A673 (cell line): Measurements from ENCODE around the gene TPSD1. TPM values are rescaled to one million over a fixed set of nuclear protein-coding genes. Genes with fewer than 3 reads are reported as not detected.

Source experiments
- BruUV-seq: library from RNA; stranded (reverse); fragments of 400-500 nt; replicated peaks from 2 replicates; lab custom pipeline; 2021; lab: Mats Ljungman, UMichigan
- CTCF ChIA-PET: fragments of 300-600 bp; sonication (Branson Sonifier 250); formaldehyde crosslinking; loops from one replicate; lab custom pipeline; 2022; ENCODE audit warnings: antibody characterized with exemption; lab: Charles Lee
- POLR2A ChIA-PET: fragments of 300-600 bp; sonication (Branson Sonifier 250); formaldehyde crosslinking; loops from one replicate; lab custom pipeline; 2022; ENCODE audit warnings: antibody characterized with exemption; ENCODE audit not compliant: low non-redundant PET; lab: Charles Lee
- DNase-seq: peaks from one replicate; pipeline ENCODE4 v3.0.0-alpha.2; 2015; ENCODE audit warnings: low spot score
- H3K27ac ChIP-seq: fragments of 200-600 bp; sonication (generic); 2 replicates; pipeline ENCODE4 v1.5.1; 2016; ENCODE audit warnings: mixed run types, low read depth, mild to moderate bottlenecking, mixed read lengths, antibody characterized with exemption, low read length; ENCODE audit not compliant: poor library complexity, severe bottlenecking
- H3K27me3 ChIP-seq: fragments of 200-600 bp; sonication (generic); replicated peaks from 2 replicates; pipeline ENCODE4 v1.6.1; 2017; ENCODE audit warnings: mixed run types, low read depth, mild to moderate bottlenecking, mixed read lengths, antibody characterized with exemption, low read length; ENCODE audit not compliant: insufficient read depth, poor library complexity
- H3K36me3 ChIP-seq: fragments of 200-600 bp; sonication (generic); 2 replicates; pipeline ENCODE4 v1.6.1; 2016; ENCODE audit warnings: mixed run types, mild to moderate bottlenecking, mixed read lengths, antibody characterized with exemption, low read length; ENCODE audit not compliant: insufficient read depth, poor library complexity, severe bottlenecking
- H3K4me1 ChIP-seq: fragments of 200-600 bp; sonication (generic); 2 replicates; pipeline ENCODE4 v1.6.1; 2017; ENCODE audit warnings: mixed run types, mild to moderate bottlenecking, mixed read lengths, antibody characterized with exemption, low read length; ENCODE audit not compliant: insufficient read depth, poor library complexity, severe bottlenecking
- H3K4me3 ChIP-seq: fragments of 200-600 bp; sonication (generic); 2 replicates; pipeline ENCODE4 v1.5.1; 2016; ENCODE audit warnings: low read depth, mixed run types, mild to moderate bottlenecking, mixed read lengths, low read length; ENCODE audit not compliant: poor library complexity, severe bottlenecking
- H3K9me3 ChIP-seq: fragments of 200-600 bp; sonication (generic); 2 replicates; pipeline ENCODE4 v1.6.1; 2016; ENCODE audit warnings: mixed run types, low read depth, mild to moderate bottlenecking, mixed read lengths, antibody characterized with exemption, low read length; ENCODE audit not compliant: poor library complexity, severe bottlenecking
- EZH2 ChIP-seq: fragments of 200-600 bp; sonication (generic); IDR thresholded peaks from 2 replicates; pipeline ENCODE4 v1.6.1; 2017; ENCODE audit warnings: borderline replicate concordance, low read depth, mild to moderate bottlenecking, mixed read lengths, antibody characterized with exemption, low read length; ENCODE audit not compliant: poor library complexity, severe bottlenecking
- intact Hi-C: fragments of 100-400 bp; cut with micrococcal nuclease; formaldehyde crosslinking; loops from one replicate; pipeline ENCODE4 v1.10.0; 2022; ENCODE audit not compliant: unreplicated experiment
- total RNA-seq: library from RNA; stranded (reverse); gene quantifications from 2 replicates; pipeline ENCODE4 v1.2.3, GENCODE V29; 2021
- TF ChIP-seq, protein P1 (sequence below): fragments of 300-800, 200-600 bp; sonication (generic); conservative IDR thresholded peaks from 2 replicates; pipeline ENCODE4 v1.5.1; 2017; ENCODE audit warnings: low read depth, mild to moderate bottlenecking, antibody characterized with exemption, low read length, moderate library complexity, mixed read lengths

Gene TPSD1
- total RNA-seq, 1 experiment from 2014 or later, result 2.3 TPM

DNA sequence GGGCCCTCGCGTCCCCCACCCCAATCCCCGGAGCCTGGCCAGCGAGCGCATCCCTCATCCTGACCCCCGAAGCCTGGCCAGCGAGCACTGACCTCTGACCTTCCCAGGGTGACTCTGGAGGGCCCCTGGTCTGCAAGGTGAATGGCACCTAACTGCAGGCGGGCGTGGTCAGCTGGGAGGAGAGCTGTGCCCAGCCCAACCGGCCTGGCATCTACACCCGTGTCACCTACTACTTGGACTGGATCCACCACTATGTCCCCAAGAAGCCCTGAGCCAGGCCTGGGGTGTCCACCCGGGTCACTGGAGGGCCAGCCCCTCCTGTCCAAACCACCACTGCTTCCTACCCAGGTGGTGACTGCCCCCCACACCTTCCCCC lies 2.3 kb downstream of the TPSD1 start:
- Histone ChIP-seq H3K36me3 (no peaks in the 10 kb centered on the region), H3K4me1 (no peaks in the 10 kb centered on the region), H3K9me3 (no peaks in the 10 kb centered on the region), H3K4me3 (no peak overlapping the region), H3K27me3 (no peaks in the 10 kb centered on the region), H3K27ac (no peak overlapping the region)
- ChIA-PET CTCF (no interaction called here), POLR2A (no interaction called here)
- BruUV-seq, result no TSS peak
- no peak for TF ChIP-seq EZH2
- TF ChIP-seq, protein P1, sequence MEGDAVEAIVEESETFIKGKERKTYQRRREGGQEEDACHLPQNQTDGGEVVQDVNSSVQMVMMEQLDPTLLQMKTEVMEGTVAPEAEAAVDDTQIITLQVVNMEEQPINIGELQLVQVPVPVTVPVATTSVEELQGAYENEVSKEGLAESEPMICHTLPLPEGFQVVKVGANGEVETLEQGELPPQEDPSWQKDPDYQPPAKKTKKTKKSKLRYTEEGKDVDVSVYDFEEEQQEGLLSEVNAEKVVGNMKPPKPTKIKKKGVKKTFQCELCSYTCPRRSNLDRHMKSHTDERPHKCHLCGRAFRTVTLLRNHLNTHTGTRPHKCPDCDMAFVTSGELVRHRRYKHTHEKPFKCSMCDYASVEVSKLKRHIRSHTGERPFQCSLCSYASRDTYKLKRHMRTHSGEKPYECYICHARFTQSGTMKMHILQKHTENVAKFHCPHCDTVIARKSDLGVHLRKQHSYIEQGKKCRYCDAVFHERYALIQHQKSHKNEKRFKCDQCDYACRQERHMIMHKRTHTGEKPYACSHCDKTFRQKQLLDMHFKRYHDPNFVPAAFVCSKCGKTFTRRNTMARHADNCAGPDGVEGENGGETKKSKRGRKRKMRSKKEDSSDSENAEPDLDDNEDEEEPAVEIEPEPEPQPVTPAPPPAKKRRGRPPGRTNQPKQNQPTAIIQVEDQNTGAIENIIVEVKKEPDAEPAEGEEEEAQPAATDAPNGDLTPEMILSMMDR, result no peak
- DNase-seq, result no peak
- intact Hi-C loops, result no loop called here

DNA sequence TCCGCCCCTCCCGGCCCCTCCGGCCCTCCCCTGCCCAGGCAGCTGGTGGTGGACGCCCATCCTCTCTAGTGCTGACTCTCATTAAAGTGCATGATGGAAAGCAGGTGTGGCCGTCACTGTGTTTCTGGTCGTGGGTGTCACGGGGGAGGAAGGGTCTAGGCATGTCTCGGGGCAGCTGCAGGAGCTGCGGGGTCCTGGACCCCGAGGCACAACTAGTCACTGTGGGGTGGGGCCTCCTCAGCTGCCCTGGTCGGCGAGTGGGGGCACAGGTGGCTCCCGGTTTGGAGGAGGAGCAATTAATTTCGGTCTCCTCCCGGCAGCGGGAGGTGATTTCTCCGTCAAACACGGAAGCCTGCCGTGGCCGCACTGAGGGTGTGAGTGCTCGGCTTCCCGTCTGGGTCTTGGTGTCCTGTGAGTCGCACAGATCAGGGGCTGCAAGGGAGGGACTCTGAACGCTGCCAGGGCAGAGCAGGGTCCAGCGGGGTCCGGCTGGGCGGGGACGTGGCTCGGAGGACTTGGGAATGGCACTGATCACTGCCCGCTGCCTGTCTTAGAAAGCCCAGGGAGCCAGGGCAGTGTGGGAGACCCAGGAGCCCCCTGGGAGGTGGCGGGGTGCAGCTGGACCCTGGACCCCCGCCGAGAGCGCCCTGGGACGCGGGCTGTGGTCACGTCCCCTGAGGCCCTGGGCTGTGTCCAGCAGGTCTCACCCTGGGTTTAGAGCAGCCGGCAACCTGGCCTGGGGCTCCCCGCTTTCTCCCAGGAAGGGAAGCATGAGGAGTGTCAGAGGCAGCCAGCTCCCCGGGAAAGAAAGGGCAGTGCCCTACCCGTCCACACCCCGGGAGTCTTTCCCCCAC lies 3.3 kb downstream of the TPSD1 start:
- no peak for DNase-seq
- no peaks in the 10 kb centered on the region for H3K4me1 ChIP-seq
- intact Hi-C loops, result no loop called here
- H3K27me3 ChIP-seq, result no peaks in the 10 kb centered on the region
- H3K9me3 ChIP-seq, result no peaks in the 10 kb centered on the region
- TF ChIP-seq EZH2, result no peak
- TF ChIP-seq, protein P1, result no peak
- H3K4me3 ChIP-seq, result no peak overlapping the region
- H3K27ac ChIP-seq, result no peak overlapping the region
- H3K36me3 ChIP-seq, result no peaks in the 10 kb centered on the region
- BruUV-seq, result no TSS peak
- ChIA-PET POLR2A (no interaction called here), CTCF (no interaction called here)

DNA sequence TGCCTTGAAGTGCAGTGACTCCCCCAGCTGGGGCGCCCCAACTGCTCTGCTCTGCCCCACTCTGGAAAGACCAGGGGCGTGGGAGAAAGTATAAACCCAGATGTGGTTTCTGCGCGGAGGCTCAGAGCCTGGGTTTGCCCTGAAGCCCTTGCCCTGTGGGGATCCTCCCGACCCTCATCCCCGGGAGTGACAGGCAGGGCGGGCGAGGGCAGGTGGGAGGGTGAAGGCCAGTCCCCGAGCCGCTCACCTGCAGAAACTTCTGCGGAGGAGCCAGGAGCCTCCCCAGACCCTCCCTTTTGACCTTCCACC lies 3.8 kb downstream of the TPSD1 start:
- POLR2A ChIA-PET, result no interaction called here
- Histone ChIP-seq H3K27ac (no peak overlapping the region), H3K27me3 (no peaks in the 10 kb centered on the region), H3K9me3 (no peaks in the 10 kb centered on the region), H3K4me1 (no peaks in the 10 kb centered on the region), H3K36me3 (no peaks in the 10 kb centered on the region), H3K4me3 (no peak overlapping the region)
- intact Hi-C loops, result no loop called here
- BruUV-seq, result no TSS peak
- CTCF ChIA-PET, result no interaction called here
- no peak for DNase-seq
- TF ChIP-seq, protein P1, result no peak
- TF ChIP-seq EZH2, result no peak
